A549 (cell line): ENCODE data around the gene TSSC4. TPM values are rescaled to one million over a fixed set of nuclear protein-coding genes. Genes with fewer than 3 reads are reported as not detected.

Experiments used
- ATAC-seq, 2 experiments: fragments of 200-7000 bp in 1 of 2; fragments of >200 bp in 1 of 2; cut with Nextera tagmentation in 1 of 2; cut with Tn5 transposase in 1 of 2; 3 replicates each; pipeline versions ENCODE4 v1.8.0 to v1.9.1; 2018 to 2020; ENCODE audit warnings: mild to moderate bottlenecking in 1 of 2, moderate library complexity in 1 of 2
- CTCF ChIA-PET: fragments of 300-600 bp; sonication (Branson Sonifier 250); formaldehyde crosslinking; extraction: SDS; loops from one replicate; lab custom pipeline; 2021; ENCODE audit warnings: antibody characterized with exemption, inconsistent platforms; lab: Yijun Ruan, JAX
- POLR2A ChIA-PET: fragments of 350-600 bp; formaldehyde crosslinking; extraction: SDS; loops from one replicate; lab custom pipeline; 2021; ENCODE audit warnings: antibody characterized with exemption, inconsistent platforms; lab: Yijun Ruan, JAX
- DNase-seq, 2 experiments: peaks; one replicate each; pipeline versions ENCODE4 v3.0.0 to v3.0.0-alpha.2; 2011 to 2016; ENCODE audit warnings: low read depth in 1 of 2, low spot score in 1 of 2
- FAIRE-seq: peaks from 2 replicates; lab custom pipeline; 2011; peaks lifted over from hg19 to GRCh38; lab: Jason Lieb, UNC
- H3K27ac ChIP-seq, 2 experiments: fragments of >200 bp; sonication (Bioruptor Twin); formaldehyde crosslinking; 3 replicates each; pipeline ENCODE4 v1.5.1; 2016 to 2017
- H3K4me1 ChIP-seq: fragments of >200 bp; sonication (Bioruptor Twin); formaldehyde crosslinking; 3 replicates; pipeline ENCODE4 v1.6.1; 2016
- H3K4me2 ChIP-seq: fragments of >200 bp; sonication (Bioruptor Twin); formaldehyde crosslinking; 3 replicates; pipeline ENCODE4 v1.6.1; 2016
- H3K4me3 ChIP-seq: fragments of >200 bp; sonication (Bioruptor Twin); formaldehyde crosslinking; 3 replicates; pipeline ENCODE4 v1.5.1; 2016
- H3K9me3 ChIP-seq: fragments of >200 bp; sonication (Bioruptor Twin); formaldehyde crosslinking; 3 replicates; pipeline ENCODE4 v1.6.1; 2016
- BCL3 ChIP-seq: fragments of >200 bp; sonication (Bioruptor Twin); formaldehyde crosslinking; IDR thresholded peaks from 3 replicates; pipeline ENCODE4 v1.6.1; 2016
- BHLHE40 ChIP-seq: IDR thresholded peaks from 2 replicates; pipeline ENCODE4 v1.6.1; 2012; ENCODE audit warnings: low read depth, low read length, inconsistent platforms
- CBX2 ChIP-seq: fragments of 200-600 bp; sonication (generic); IDR thresholded peaks from 2 replicates; pipeline ENCODE4 v1.6.1; 2016; ENCODE audit warnings: low read depth, mild to moderate bottlenecking, borderline replicate concordance
- CBX8 ChIP-seq: fragments of 200-600 bp; sonication (generic); IDR thresholded peaks from 2 replicates; pipeline ENCODE4 v1.6.1; 2016
- CHD4 ChIP-seq: fragments of 200-600 bp; sonication (generic); IDR thresholded peaks from 2 replicates; pipeline ENCODE4 v1.6.1; 2016; ENCODE audit warnings: antibody characterized with exemption, mild to moderate bottlenecking, borderline replicate concordance
- E2F6 ChIP-seq: IDR thresholded peaks from 2 replicates; pipeline ENCODE4 v1.6.1; 2012; ENCODE audit warnings: low read depth, borderline replicate concordance
- EP300 ChIP-seq, 2 experiments: fragments of >200 bp; sonication (Bioruptor Twin); formaldehyde crosslinking; IDR thresholded peaks; 2 replicates in 1 of 2; 3 replicates in 1 of 2; pipeline ENCODE4 v1.6.1; 2016 to 2017
- FOSB ChIP-seq: fragments of 250-450 bp; sonication (Bioruptor Pico); IDR thresholded peaks from 2 replicates; pipeline ENCODE4 v1.5.0; 2020; ENCODE audit warnings: mild to moderate bottlenecking, moderate library complexity
- HOXB13 ChIP-seq: fragments of 250-450 bp; sonication (Bioruptor Pico); IDR thresholded peaks from 2 replicates; pipeline ENCODE4 v1.5.0; 2020; ENCODE audit warnings: low read depth, mild to moderate bottlenecking, moderate library complexity
- JUN ChIP-seq, 2 experiments: fragments of >200 bp; sonication (Bioruptor Twin); formaldehyde crosslinking; IDR thresholded peaks; 2 replicates in 1 of 2; 3 replicates in 1 of 2; pipeline ENCODE4 v1.6.1; 2016 to 2017
- MAX ChIP-seq: IDR thresholded peaks from 2 replicates; pipeline ENCODE4 v1.6.1; 2012
- MAZ ChIP-seq: fragments of 150-350 bp; IDR thresholded peaks from 2 replicates; pipeline ENCODE4 v1.6.1; 2014; ENCODE audit warnings: antibody characterized with exemption, low read depth, low read length, borderline replicate concordance
- NPAS2 ChIP-seq: fragments of 250-450 bp; sonication (Bioruptor Pico); IDR thresholded peaks from 2 replicates; pipeline ENCODE4 v1.8.0; 2022; ENCODE audit warnings: mild to moderate bottlenecking, moderate library complexity, borderline replicate concordance
- NR3C1 ChIP-seq: fragments of >200 bp; sonication (Bioruptor Twin); formaldehyde crosslinking; IDR thresholded peaks from 3 replicates; pipeline ENCODE4 v1.6.1; 2017
- PHF8 ChIP-seq: fragments of 200-600 bp; sonication (generic); IDR thresholded peaks from 2 replicates; pipeline ENCODE4 v1.6.1; 2016; ENCODE audit warnings: low read depth, mild to moderate bottlenecking, antibody characterized with exemption, moderate library complexity, borderline replicate concordance
- RARB ChIP-seq: fragments of 250-450 bp; sonication (Bioruptor Pico); IDR thresholded peaks from 2 replicates; pipeline ENCODE4 v1.8.0; 2021; ENCODE audit warnings: mild to moderate bottlenecking, moderate library complexity
- RCOR1 ChIP-seq: fragments of 150-350 bp; IDR thresholded peaks from 2 replicates; pipeline ENCODE4 v1.6.1; 2014; ENCODE audit warnings: antibody characterized with exemption, low read length, low read depth
- REST ChIP-seq: fragments of 200-600 bp; sonication (generic); IDR thresholded peaks from 2 replicates; pipeline ENCODE4 v1.6.1; 2016; ENCODE audit warnings: antibody characterized with exemption, mild to moderate bottlenecking, moderate library complexity
- SMC3 ChIP-seq: fragments of >200 bp; sonication (Bioruptor Twin); formaldehyde crosslinking; IDR thresholded peaks from 3 replicates; pipeline ENCODE4 v1.6.1; 2018; ENCODE audit warnings: inconsistent platforms
- TFCP2L1 ChIP-seq: fragments of 250-450 bp; sonication (Bioruptor Pico); IDR thresholded peaks from 2 replicates; pipeline ENCODE4 v1.5.0; 2021; ENCODE audit warnings: mild to moderate bottlenecking
- TP53 ChIP-seq: fragments of 250-450 bp; sonication (Bioruptor Pico); IDR thresholded peaks from 2 replicates; pipeline ENCODE4 v1.5.0; 2021; ENCODE audit warnings: mild to moderate bottlenecking, moderate library complexity
- ZC3H11A ChIP-seq: fragments of 450-650 bp; IDR thresholded peaks from 2 replicates; pipeline ENCODE4 v1.6.1; 2014; ENCODE audit warnings: antibody characterized with exemption, mild to moderate bottlenecking
- ZNF302 ChIP-seq: fragments of 250-450 bp; sonication (Bioruptor Pico); IDR thresholded peaks from 2 replicates; pipeline ENCODE4 v1.9.0; 2021; ENCODE audit warnings: inconsistent platforms, mild to moderate bottlenecking, moderate library complexity
- WGBS: methylation state at CpG from one replicate; pipeline ENCODE4 v1.1.6; 2017; ENCODE audit errors: missing lambda C conversion rate; 5-methylcytosine and 5-hydroxymethylcytosine counted together
- polyA plus RNA-seq, 4 experiments: library from polyadenylated mRNA; depleted of rRNA in 3 of 4; stranded (reverse); fragments of >200 nt; fragmentation: RNase III in 1 of 4; extraction: RNeasy Plus Mini Kit Qiagen cat#74134 plus additional on column Dnase treatment in 1 of 4; gene quantifications; 2 replicates in 3 of 4; 3 replicates in 1 of 4; pipeline ENCODE4 v1.2.3, GENCODE V29; 2011 to 2017
- TF ChIP-seq, protein P1 (sequence below): fragments of >200 bp; sonication (Bioruptor Twin); formaldehyde crosslinking; IDR thresholded peaks from 3 replicates; pipeline ENCODE4 v1.5.1; 2016

TSSC4 gene
- polyA plus RNA-seq, 2 of the 4 experiments (the other 2 are of a cell fraction) = 21.8 to 45.5 TPM

- Histone ChIP-seq H3K4me2 (no peak overlapping the region), H3K27ac (no peak overlapping the region), H3K4me3 (no peak overlapping the region), H3K4me1 (no peaks in the 10 kb centered on the region), H3K9me3 (no peaks in the 10 kb centered on the region)
- FAIRE-seq (no peak), ATAC-seq (no peak), DNase-seq (no peak)
- ChIA-PET POLR2A (no interaction called here), CTCF (interaction anchor here (0.9 to 31.0 kb wide), 9 partner anchors 10 to 466 kb away, joined by 3 to 903 read pairs (median 4); partner anchors contain the start of genes C11orf21, CDKN1C and TSPAN32)
- 18% methylated on average over 5 of the region's 13 CpGs for WGBS
- TF ChIP-seq ZC3H11A (no peak), TP53 (no peak), EP300 (IDR thresholded peaks at IDR 0.05) (no peak), FOSB (CRISPR knock-in tag) (no peak), MAX (no peak), JUN (IDR thresholded peaks at IDR 0.05) (no peak)
Measured at GRCh38 chr11:2426221-2426620, 25.7 kb downstream of the TSSC4 start.

GRCh38 chr11:2426826-2427521, 26.4 kb downstream of the TSSC4 start:
- 48% methylated on average over 11 of the region's 14 CpGs for WGBS
- H3K4me2 ChIP-seq = no peak overlapping the region
- ATAC-seq (no peak; a peak in 1 of 6 replicates), FAIRE-seq (no peak), DNase-seq (no peak)
- no peaks in the 10 kb centered on the region for H3K4me1 ChIP-seq
- no peak overlapping the region for H3K4me3 ChIP-seq
- no peak overlapping the region for H3K27ac ChIP-seq
- no peaks in the 10 kb centered on the region for H3K9me3 ChIP-seq
- ChIA-PET POLR2A (no interaction called here), CTCF (interaction anchor here (0.7 to 31.0 kb wide), 13 partner anchors 8 to 493 kb away, joined by 3 to 903 read pairs (median 3); partner anchors contain the start of genes C11orf21 and TSPAN32)
- TF ChIP-seq RCOR1 (no peak), SMC3 (no peak), RARB (CRISPR knock-in tag) (no peak), PHF8 (no peak), E2F6 (no peak), HOXB13 (CRISPR knock-in tag) (no peak), BCL3 (no peak), FOSB (CRISPR knock-in tag) (no peak), CBX8 (no peak), CBX2 (no peak), NR3C1 (no peak), ZNF302 (CRISPR knock-in tag) (no peak), ZC3H11A (no peak), REST (no peak), TFCP2L1 (CRISPR knock-in tag) (no peak), NPAS2 (CRISPR knock-in tag) (no peak), MAZ (no peak), BHLHE40 (no peak), CHD4 (no peak)
- TF ChIP-seq, protein P1, sequence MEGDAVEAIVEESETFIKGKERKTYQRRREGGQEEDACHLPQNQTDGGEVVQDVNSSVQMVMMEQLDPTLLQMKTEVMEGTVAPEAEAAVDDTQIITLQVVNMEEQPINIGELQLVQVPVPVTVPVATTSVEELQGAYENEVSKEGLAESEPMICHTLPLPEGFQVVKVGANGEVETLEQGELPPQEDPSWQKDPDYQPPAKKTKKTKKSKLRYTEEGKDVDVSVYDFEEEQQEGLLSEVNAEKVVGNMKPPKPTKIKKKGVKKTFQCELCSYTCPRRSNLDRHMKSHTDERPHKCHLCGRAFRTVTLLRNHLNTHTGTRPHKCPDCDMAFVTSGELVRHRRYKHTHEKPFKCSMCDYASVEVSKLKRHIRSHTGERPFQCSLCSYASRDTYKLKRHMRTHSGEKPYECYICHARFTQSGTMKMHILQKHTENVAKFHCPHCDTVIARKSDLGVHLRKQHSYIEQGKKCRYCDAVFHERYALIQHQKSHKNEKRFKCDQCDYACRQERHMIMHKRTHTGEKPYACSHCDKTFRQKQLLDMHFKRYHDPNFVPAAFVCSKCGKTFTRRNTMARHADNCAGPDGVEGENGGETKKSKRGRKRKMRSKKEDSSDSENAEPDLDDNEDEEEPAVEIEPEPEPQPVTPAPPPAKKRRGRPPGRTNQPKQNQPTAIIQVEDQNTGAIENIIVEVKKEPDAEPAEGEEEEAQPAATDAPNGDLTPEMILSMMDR = no peak
